Mesenchymal stem cell (in vitro differentiated cells and primary cell): ENCODE data around the gene FARS2.

Experiments
- DNase-seq: peaks from one replicate; pipeline ENCODE4 v3.0.0-alpha.2; 2013
- H2AFZ ChIP-seq: one replicate; pipeline ENCODE4 v1.6.1; 2013; ENCODE audit warnings: low read depth, mild to moderate bottlenecking, control low read depth, inconsistent platforms, low read length, moderate library complexity
- H2AK5ac ChIP-seq: 2 replicates; pipeline ENCODE4 v1.6.1; 2013; ENCODE audit warnings: low read length, moderate library complexity, mild to moderate bottlenecking, inconsistent platforms; ENCODE audit not compliant: severe bottlenecking
- H2BK120ac ChIP-seq: one replicate; pipeline ENCODE4 v1.6.1; 2013; ENCODE audit warnings: low read depth, mild to moderate bottlenecking, inconsistent platforms, low read length, moderate library complexity
- H2BK12ac ChIP-seq, 2 experiments: one replicate each; pipeline ENCODE4 v1.6.1; 2013; ENCODE audit warnings: inconsistent platforms in 2 of 2, low read length in 2 of 2, mild to moderate bottlenecking in 2 of 2, moderate library complexity in 2 of 2, control low read depth in 1 of 2
- H2BK15ac ChIP-seq: one replicate; pipeline ENCODE4 v1.6.1; 2013; ENCODE audit warnings: mild to moderate bottlenecking, low read depth, inconsistent platforms; ENCODE audit not compliant: poor library complexity, severe bottlenecking
- H2BK5ac ChIP-seq: 2 replicates; pipeline ENCODE4 v1.6.1; 2013; ENCODE audit warnings: low read depth, mild to moderate bottlenecking, low read length, control low read depth, inconsistent platforms; ENCODE audit not compliant: poor library complexity, severe bottlenecking
- H3K14ac ChIP-seq, 2 experiments: one replicate each; pipeline ENCODE4 v1.6.1; 2013; ENCODE audit warnings: inconsistent platforms in 2 of 2, low read length in 2 of 2, control low read depth in 1 of 2, mild to moderate bottlenecking in 1 of 2, moderate library complexity in 1 of 2
- H3K18ac ChIP-seq, 2 experiments: one replicate each; pipeline ENCODE4 v1.6.1; 2013; ENCODE audit warnings: inconsistent platforms in 2 of 2, low read length in 2 of 2, control low read depth in 1 of 2, low read depth in 1 of 2, mild to moderate bottlenecking in 1 of 2
- H3K23ac ChIP-seq, 2 experiments: one replicate each; pipeline ENCODE4 v1.6.1; 2013; ENCODE audit warnings: inconsistent platforms in 2 of 2, low read length in 2 of 2, mild to moderate bottlenecking in 2 of 2, moderate library complexity in 2 of 2, control low read depth in 1 of 2
- H3K27ac ChIP-seq: 2 replicates; pipeline ENCODE4 v1.5.1; 2013; ENCODE audit warnings: mild to moderate bottlenecking, moderate library complexity, low read length, control low read depth, inconsistent platforms; ENCODE audit not compliant: poor library complexity, severe bottlenecking
- H3K27me3 ChIP-seq, 2 experiments: 2 replicates each; pipeline versions ENCODE4 v1.6.1 to v1.7.0; 2013; ENCODE audit warnings: low read length in 2 of 2, mild to moderate bottlenecking in 2 of 2, moderate library complexity in 2 of 2, control low read depth in 1 of 2, inconsistent platforms in 1 of 2; ENCODE audit not compliant: control insufficient read depth in 1 of 2, insufficient read depth in 1 of 2
- H3K36me3 ChIP-seq, 2 experiments: 2 replicates each; pipeline versions ENCODE4 v1.6.1 to v1.7.0; 2013; ENCODE audit warnings: low read length in 2 of 2, control low read depth in 1 of 2, inconsistent platforms in 1 of 2, low read depth in 1 of 2, mild to moderate bottlenecking in 1 of 2; ENCODE audit not compliant: insufficient read depth in 2 of 2, control insufficient read depth in 1 of 2
- H3K4ac ChIP-seq, 2 experiments: one replicate each; pipeline ENCODE4 v1.6.1; 2013; ENCODE audit warnings: inconsistent platforms in 2 of 2, low read length in 2 of 2, mild to moderate bottlenecking in 2 of 2, moderate library complexity in 2 of 2, control low read depth in 1 of 2, low read depth in 1 of 2
- H3K4me1 ChIP-seq: 2 replicates; pipeline ENCODE4 v1.6.1; 2013; ENCODE audit warnings: low read depth, low read length, control low read depth; ENCODE audit not compliant: control insufficient read depth, insufficient read depth
- H3K4me2 ChIP-seq: 2 replicates; pipeline ENCODE4 v1.6.1; 2013; ENCODE audit warnings: low read length, mild to moderate bottlenecking, inconsistent platforms; ENCODE audit not compliant: poor library complexity, severe bottlenecking
- H3K4me3 ChIP-seq, 2 experiments: 2 replicates each; pipeline versions ENCODE4 v1.5.1 to v1.7.0; 2013; ENCODE audit warnings: low read length in 2 of 2, mild to moderate bottlenecking in 2 of 2, control low read depth in 1 of 2, low read depth in 1 of 2; ENCODE audit not compliant: insufficient read depth in 1 of 2
- H3K79me1 ChIP-seq: replicated peaks from 2 replicates; pipeline ENCODE4 v1.6.1; 2013; ENCODE audit warnings: mild to moderate bottlenecking, control low read depth, low read length, inconsistent platforms; ENCODE audit not compliant: poor library complexity, severe bottlenecking
- H3K9ac ChIP-seq: 2 replicates; pipeline ENCODE4 v1.7.0; 2013; ENCODE audit warnings: mild to moderate bottlenecking, low read length, moderate library complexity
- H3K9me3 ChIP-seq: 2 replicates; pipeline ENCODE4 v1.7.0; 2013; ENCODE audit warnings: mild to moderate bottlenecking, low read length; ENCODE audit not compliant: control insufficient read depth
- H4K8ac ChIP-seq: one replicate; pipeline ENCODE4 v1.6.1; 2013; ENCODE audit warnings: inconsistent platforms, mild to moderate bottlenecking, low read length, moderate library complexity
- H4K91ac ChIP-seq: one replicate; pipeline ENCODE4 v1.6.1; 2013; ENCODE audit warnings: mild to moderate bottlenecking, low read length, inconsistent platforms
- WGBS: methylation state at CpG from one replicate; pipeline ENCODE4 v1.1.7; 2013; ENCODE audit warnings: mixed read lengths; 5-methylcytosine and 5-hydroxymethylcytosine counted together

Gene FARS2

DNA sequence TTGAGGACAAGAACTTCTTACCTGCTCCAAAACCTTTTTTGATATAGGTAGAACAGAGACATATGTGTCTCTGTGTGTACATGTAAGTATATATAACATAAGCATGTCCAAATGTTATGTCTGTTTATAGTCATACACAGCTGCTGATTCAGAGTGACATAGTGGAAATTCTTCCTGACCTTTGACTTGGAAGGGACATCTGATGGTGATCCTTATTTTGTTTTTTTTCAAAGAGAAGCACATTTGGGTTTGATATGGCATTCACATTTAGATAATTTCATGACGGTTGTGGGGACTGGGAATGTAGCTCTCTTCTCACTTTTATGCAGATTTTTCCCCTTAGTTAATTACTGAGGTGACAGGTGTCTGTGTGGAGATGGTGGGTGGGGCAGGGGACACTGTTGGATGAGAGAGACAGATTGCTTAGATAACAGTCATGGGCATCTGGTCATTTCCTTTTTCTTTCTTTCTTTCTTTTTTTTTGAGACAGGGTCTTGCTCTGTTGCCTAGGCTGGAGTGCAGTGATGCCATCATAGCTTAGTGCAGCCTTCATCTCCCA lies 39.0 kb downstream of the FARS2 start:
- Histone ChIP-seq H3K4me3 (no peak overlapping the region), H3K4ac (no peak overlapping the region), H3K27ac (no peak overlapping the region), H2BK15ac (no peak overlapping the region), H2BK5ac (no peak overlapping the region), H3K14ac (no peak overlapping the region), H4K91ac (no peak overlapping the region), H2BK120ac (no peak overlapping the region), H3K9me3 (no peaks in the 10 kb centered on the region), H3K23ac (no peak overlapping the region), H3K79me1 (peaks cover 39% of the 10 kb centered on the region), H3K27me3 (no peaks in the 10 kb centered on the region), H2AFZ (no peak overlapping the region), H3K4me2 (no peak overlapping the region), H2AK5ac (no peak overlapping the region), H2BK12ac (no peak overlapping the region), H3K9ac (no peak overlapping the region), H3K36me3 (no peaks in the 10 kb centered on the region), H4K8ac (no peak overlapping the region), H3K4me1 (peaks cover 4% of the 10 kb centered on the region), H3K18ac (no peak overlapping the region)
- 100% methylated on average over 1 of the region's 1 CpG for WGBS
- no peak for DNase-seq

DNA sequence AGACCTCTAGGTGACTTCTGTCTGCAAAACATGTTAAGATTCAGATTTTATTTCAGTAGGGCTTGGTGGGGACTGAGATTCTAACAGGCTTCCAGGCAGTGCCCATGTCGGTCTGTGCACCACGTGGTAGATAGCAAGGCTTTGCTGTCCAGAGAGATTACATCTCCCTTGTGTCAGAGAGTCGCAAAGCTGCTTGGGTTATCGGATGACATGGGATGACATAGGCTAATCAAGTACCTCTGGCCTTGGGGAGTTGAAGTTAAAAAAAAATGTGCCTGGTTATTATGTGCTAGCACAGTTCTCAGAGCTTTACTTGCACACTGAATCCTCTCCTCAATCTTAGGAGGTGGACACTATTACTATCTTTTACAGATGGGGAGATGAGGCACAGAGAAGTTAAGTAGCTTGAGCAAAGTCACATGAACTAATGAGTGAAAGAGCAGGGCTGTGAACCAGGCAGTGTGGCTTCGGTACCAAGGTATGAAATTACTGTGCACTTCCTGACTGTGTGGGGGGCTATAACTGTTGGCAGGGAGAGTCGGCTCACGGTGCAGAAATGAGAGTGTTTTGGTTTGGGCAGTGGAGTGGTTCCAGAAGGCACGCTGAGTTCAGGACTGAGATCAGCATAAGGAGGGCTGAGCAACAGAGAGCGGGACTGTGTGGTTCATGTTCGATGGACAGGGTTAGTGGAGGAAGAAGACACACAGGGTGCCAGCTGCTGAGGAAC lies 41.1 kb downstream of the FARS2 start:
- H2AFZ ChIP-seq, result no peak overlapping the region
- no peak overlapping the region for H2BK120ac ChIP-seq
- no peak overlapping the region for H2BK15ac ChIP-seq
- no peaks in the 10 kb centered on the region for H3K9me3 ChIP-seq
- H3K18ac ChIP-seq, result no peak overlapping the region
- H3K4me1 ChIP-seq, result peaks cover 4% of the 10 kb centered on the region
- no peak overlapping the region for H3K4ac ChIP-seq
- H3K23ac ChIP-seq, result no peak overlapping the region
- no peak overlapping the region for H3K27ac ChIP-seq
- WGBS, result 94% methylated on average over 10 of the region's 10 CpGs
- peak overlapping the region; percentile 30 for H4K91ac ChIP-seq
- no peak overlapping the region for H2BK12ac ChIP-seq
- H3K36me3 ChIP-seq, result no peaks in the 10 kb centered on the region
- no peak overlapping the region for H2AK5ac ChIP-seq
- H4K8ac ChIP-seq, result no peak overlapping the region
- no peak overlapping the region for H3K9ac ChIP-seq
- H3K4me2 ChIP-seq, result no peak overlapping the region
- no peak overlapping the region for H2BK5ac ChIP-seq
- no peaks in the 10 kb centered on the region for H3K27me3 ChIP-seq
- H3K79me1 ChIP-seq, result peaks cover 36% of the 10 kb centered on the region
- DNase-seq, result no peak
- H3K4me3 ChIP-seq, result no peak overlapping the region
- H3K14ac ChIP-seq, result no peak overlapping the region

DNA sequence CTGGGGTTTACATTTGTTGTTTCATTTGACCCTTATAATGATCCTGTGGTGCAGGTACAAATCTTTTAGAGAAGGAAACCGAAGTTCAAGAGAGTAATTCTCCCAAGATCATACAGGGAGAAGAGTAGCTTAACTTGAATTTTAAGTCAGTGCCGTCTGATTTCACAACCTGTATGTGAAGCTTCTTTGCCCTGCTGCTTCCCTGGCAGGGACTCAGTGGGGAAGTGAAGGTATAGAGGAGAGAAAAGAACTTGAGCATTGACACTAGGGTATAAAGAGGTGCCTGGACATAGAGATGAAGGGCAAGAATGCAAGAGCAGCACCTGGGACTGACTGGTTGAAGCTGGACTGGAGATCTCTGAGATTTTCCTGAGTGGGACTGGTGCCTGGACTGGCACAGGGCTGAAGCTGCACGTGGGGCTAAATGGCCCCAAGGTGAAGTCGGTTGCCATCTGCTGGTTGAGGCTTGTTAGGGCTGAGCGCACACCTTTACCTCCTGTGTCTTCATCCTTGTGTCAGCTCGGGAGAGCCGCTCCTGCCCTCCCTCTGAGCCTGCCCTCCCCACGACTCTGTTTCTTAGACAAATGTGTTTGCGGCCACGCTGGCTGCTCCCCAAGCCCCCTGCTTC lies 41.8 kb downstream of the FARS2 start:
- Histone ChIP-seq H4K8ac (no peak overlapping the region), H3K4ac (no peak overlapping the region), H3K14ac (no peak overlapping the region), H3K18ac (no peak overlapping the region), H2BK15ac (no peak overlapping the region), H2AK5ac (no peak overlapping the region), H3K23ac (no peak overlapping the region), H2BK12ac (no peak overlapping the region), H2BK120ac (no peak overlapping the region), H3K79me1 (peaks cover 36% of the 10 kb centered on the region), H2AFZ (no peak overlapping the region), H3K27me3 (no peaks in the 10 kb centered on the region), H3K4me2 (no peak overlapping the region), H3K9ac (no peak overlapping the region), H3K4me3 (no peak overlapping the region), H3K4me1 (peaks cover 4% of the 10 kb centered on the region), H4K91ac (no peak overlapping the region), H3K27ac (no peak overlapping the region), H3K36me3 (no peaks in the 10 kb centered on the region), H3K9me3 (no peaks in the 10 kb centered on the region), H2BK5ac (no peak overlapping the region)
- WGBS, result 54% methylated on average over 10 of the region's 10 CpGs
- DNase-seq, result peak; percentile 30

DNA sequence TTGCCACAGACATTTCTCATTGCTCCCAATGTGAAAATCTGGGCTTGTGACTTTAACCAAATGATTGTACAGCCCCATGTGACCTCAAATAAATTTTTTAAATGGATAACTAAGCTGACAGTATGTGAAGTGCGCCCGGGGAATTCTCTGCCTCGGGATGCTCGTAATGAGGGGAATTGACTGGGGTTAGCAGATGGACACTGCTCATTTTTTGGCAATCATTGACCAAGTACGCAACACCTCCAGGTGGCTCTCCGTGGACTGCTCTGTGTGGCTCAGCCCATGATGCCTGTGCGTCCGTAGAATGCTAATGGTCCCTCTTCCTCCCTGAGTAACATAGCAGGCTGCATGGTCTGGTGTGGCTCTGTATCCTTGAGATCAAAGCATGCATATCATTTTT lies 42.4 kb downstream of the FARS2 start:
- no peak overlapping the region for H3K18ac ChIP-seq
- no peak overlapping the region for H3K23ac ChIP-seq
- H4K91ac ChIP-seq, result no peak overlapping the region
- no peaks in the 10 kb centered on the region for H3K9me3 ChIP-seq
- no peak overlapping the region for H3K9ac ChIP-seq
- H2BK12ac ChIP-seq, result no peak overlapping the region
- peaks cover 33% of the 10 kb centered on the region for H3K79me1 ChIP-seq
- H3K36me3 ChIP-seq, result no peaks in the 10 kb centered on the region
- H2AFZ ChIP-seq, result no peak overlapping the region
- no peak overlapping the region for H2BK5ac ChIP-seq
- H3K4me2 ChIP-seq, result no peak overlapping the region
- WGBS, result 96% methylated on average over 8 of the region's 8 CpGs
- H2BK120ac ChIP-seq, result no peak overlapping the region
- no peak for DNase-seq
- H3K14ac ChIP-seq, result no peak overlapping the region
- no peaks in the 10 kb centered on the region for H3K27me3 ChIP-seq
- H3K27ac ChIP-seq, result no peak overlapping the region
- no peak overlapping the region for H2AK5ac ChIP-seq
- no peak overlapping the region for H3K4ac ChIP-seq
- no peak overlapping the region for H3K4me3 ChIP-seq
- no peak overlapping the region for H2BK15ac ChIP-seq
- no peak overlapping the region for H4K8ac ChIP-seq
- peaks cover 4% of the 10 kb centered on the region for H3K4me1 ChIP-seq
